NCI-H2029 treated with DMSO at 0.1 percent for 48 hours (cell line): ENCODE data around the gene EID1.
"Not testable (repeated sequence)": the region's sequence is repeated elsewhere in the genome, so short reads cannot be mapped to it uniquely, and the experiment has no call there.

ENCODE experiments used
- DNase-seq: peaks from one replicate; lab custom pipeline; 2025; lab: John Stamatoyannopoulos, UW

Gene EID1

GRCh38 chr15:48877630-48878595 lies at the start of gene EID1:
Gene EID1, plus strand, starts transcription at chr15:48878134. Its CDS starts 43 bp downstream, at chr15:48878177.
- peak; percentile 35 for DNase-seq

DNA sequence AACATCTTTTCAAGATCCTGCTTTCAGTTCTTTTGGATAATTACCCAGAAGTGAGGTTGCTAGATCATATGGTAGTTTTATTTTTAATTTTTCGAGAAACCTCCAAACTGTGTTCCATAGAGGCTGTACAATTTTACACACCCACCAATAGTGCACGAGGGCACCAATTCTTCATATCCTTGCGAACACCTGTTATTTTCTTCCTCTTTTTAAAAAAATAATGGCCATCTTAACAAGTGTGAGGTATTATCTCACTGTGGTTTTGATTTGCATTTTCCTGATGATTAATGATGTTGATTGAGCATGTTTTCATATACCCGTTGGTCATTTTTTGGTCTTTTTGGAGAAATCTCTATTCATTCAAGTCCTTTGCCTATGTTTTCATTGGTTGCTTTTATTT lies 49.5 kb upstream of the EID1 start:
- no peak for DNase-seq

DNA sequence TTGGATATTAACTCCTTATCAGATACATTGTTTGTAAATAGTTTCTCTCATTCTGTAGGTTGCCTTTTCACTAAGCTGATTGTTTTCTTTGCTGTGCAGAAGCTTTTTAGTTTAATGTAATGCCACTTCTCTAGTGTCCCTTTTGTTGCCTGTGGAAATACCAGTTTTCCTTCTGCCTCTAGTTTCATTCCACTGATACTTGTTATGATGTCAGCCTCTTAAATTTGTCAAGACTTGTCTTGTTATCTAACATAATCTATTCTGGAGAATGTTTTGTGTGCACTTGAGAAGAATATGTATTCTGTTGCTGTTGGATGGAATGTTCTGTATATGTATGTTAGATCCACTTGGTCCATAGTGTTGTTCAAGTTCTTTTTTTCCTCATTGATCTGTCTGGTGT lies 49.0 kb upstream of the EID1 start:
- DNase-seq, result no peak

DNA sequence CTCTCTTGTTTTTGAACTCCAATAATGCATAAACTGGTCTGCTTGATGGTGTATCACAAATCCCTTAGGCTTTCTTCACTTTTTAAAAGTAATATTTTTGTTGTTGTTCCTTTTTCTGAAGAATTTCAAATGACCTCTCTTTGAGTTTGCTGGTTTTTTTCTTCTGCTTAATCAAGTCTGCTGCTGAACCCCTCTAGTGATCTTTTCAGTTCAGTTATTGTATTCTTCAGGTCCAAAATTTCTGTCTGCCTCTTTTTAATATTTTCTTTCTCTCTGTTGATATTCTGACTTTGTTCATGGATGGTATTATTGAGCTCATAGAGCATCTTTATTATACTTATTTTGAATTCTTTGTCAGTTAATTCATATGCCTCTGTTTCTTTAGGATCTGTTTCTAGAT lies 45.3 kb upstream of the EID1 start:
- no peak for DNase-seq

- no peak for DNase-seq
Measured at GRCh38 chr15:48833526-48834239, 44.3 kb upstream of the EID1 start.

DNA sequence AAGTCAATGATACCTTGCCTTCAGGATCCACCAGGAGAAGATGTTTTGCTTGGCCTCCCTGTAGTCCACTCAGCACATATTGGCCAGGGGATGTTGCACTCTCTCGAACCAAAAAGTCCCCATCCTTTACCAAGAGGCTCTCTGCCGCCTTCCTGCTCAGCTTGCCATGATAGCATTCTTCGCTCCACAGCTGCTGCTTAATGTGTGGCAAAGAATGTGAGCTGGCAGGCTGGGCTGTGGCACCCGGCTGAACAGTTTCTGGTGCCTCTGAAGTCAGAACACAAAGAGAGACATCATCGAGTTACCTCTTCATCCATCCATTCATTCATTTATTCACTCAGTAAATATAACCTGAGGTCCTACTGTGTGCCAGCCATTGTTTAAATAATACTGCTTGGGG lies 43.2 kb upstream of the EID1 start:
- DNase-seq, result no peak

DNA sequence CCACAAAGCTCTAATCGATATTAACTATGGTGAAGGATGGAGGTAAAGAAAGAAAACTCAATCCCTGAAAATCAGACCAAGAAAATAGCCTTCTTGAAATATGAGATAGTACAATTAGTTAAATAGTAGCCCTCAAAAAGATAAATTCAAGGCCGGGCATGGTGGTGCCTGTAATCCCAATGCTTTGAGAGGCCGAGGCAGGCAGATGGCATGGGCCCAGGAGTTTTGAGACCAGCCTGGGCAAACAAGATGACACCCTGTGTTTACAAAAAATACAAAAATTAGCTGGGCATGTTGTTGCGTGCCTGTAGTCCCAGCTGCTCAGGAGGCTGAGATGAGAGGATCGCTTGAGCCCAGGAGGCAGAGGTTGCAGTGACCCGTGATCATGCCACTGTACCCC lies 35.4 kb upstream of the EID1 start:
- DNase-seq, result no peak

DNA sequence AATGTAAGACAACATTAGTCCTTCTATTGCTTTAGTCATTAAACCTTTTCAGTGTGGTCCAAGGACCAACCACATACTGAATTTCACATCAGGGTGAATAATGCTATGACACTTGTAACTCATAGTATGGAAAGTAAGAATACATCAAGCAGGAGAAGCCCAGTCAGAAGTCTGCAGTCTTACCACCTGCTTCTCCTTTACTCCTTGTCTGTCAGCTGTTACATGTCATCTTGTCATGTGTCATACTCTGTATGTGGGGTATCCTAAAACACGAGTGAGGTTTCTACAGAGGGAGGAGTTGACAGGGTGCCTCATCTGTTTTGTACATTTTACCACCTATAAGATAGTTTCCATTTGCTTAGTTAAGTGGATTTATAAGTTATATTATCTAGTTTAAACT lies 32.8 kb upstream of the EID1 start:
- DNase-seq, result no peak

DNA sequence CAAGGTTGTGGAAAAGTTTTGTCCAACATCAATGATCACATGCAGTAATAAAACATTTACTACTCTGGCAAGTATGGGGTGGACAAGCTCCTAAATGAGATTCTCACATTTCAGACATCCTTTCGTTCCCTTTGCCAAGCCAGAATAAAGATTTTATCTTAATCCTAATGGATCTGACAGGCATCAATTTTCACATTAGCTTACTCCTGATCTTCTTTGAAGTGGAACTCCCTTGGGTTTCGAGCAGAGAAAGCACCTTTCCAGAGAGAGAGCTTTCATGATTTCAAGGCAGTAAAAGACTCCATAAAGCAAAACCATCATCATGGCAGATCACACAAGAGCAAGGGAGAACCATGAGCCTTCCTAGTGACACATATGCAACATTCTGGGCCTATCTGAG lies 27.3 kb upstream of the EID1 start:
- DNase-seq, result no peak

GRCh38 chr15:48851956-48852355 lies 26.0 kb upstream of the EID1 start:
- no peak for DNase-seq

GRCh38 chr15:48854434-48854833 lies 23.5 kb upstream of the EID1 start:
- not testable (repeated sequence) for DNase-seq

GRCh38 chr15:48855501-48856440 lies 22.2 kb upstream of the EID1 start:
- no peak for DNase-seq

GRCh38 chr15:48856942-48857341 lies 21.0 kb upstream of the EID1 start:
- DNase-seq, result no peak

DNA sequence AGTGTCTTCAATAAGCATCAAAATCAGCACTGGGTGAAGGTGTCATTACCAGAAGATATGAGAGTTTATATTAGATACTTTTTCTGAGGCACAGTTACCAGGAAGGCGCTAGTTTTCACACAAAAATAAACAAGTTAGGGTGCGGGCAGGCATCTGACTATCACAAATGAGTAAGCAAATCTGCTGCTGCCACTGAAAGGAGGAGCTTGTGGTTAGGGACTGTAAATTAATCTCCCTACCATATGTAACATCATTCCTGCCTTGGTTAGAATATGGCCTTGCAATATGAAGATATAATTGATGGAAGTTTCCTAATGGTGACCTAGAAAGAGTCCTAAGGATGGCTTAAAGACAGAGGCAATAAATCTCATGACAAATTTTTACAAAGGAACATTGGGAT lies 19.5 kb upstream of the EID1 start:
- no peak for DNase-seq

DNA sequence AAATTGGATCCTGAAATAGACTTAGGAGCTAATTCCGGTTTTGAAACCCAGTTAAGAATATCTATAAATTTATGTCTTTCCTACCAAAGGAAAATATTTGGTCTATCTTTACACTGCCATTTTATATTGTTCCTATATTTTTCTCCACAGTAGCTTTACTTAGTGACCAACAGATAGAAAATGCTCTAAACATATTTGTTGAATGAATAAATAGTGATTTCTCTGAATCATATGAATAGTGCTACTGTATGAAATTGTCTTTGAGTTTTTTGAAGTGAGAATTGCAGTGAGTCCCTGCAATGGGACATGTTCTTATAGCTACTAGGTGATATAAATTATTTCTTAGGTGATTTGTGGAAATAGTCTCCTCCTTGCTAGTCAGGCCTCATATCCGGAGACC lies 18.5 kb upstream of the EID1 start:
- no peak for DNase-seq

DNA sequence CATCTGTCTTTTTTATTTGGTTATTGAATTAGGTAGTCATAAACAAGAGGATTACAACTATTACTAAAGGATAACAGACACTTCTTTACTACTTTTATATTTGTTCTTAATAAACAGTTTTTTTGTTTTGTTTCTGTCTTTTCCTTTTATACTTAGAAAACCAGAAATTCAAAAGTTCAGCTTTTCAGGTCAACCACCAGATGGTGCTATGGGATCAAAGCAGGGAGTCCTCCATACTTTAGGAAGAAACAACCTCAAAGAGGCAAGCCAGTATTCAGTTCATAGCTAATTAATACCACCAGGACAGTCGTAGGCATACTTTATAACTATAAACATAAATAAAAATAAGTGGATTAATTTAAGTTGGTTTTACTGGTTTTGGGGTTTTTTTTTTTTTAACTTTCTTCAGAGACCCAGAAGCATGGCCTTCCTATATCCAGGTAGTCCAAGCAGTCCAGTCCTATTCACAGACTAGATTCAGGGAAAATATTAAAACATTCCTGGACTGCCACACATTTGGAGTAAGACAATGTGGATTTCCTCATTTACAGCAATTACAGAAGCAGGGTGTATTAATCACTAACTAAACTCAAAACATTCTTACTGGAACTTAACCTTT lies 16.0 kb upstream of the EID1 start:
- peak; percentile 51 for DNase-seq

- DNase-seq, result no peak
Measured at GRCh38 chr15:48862705-48863104, 15.2 kb upstream of the EID1 start.

GRCh38 chr15:48865370-48866079 lies 12.4 kb upstream of the EID1 start:
- DNase-seq, result no peak

GRCh38 chr15:48866141-48866563 lies 11.8 kb upstream of the EID1 start:
- no peak for DNase-seq

DNA sequence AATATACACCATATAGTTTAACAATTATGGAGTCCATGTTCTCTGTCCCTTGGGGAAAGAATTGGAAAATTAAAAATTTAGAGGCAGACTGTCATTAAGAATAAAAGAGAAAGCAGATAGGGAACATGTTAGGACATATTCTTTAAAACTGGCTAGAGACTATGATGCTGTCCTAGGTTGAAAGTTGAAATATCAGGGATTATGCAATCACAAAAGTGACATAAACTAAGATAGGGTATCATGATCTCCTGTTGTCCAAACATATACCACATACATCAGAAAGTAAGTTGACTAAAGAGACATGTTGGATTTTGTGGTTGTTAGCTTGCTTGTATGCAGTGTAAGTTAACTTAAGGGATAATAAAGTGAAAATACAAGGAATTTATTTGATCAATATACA lies 9.9 kb upstream of the EID1 start:
- no peak for DNase-seq

DNA sequence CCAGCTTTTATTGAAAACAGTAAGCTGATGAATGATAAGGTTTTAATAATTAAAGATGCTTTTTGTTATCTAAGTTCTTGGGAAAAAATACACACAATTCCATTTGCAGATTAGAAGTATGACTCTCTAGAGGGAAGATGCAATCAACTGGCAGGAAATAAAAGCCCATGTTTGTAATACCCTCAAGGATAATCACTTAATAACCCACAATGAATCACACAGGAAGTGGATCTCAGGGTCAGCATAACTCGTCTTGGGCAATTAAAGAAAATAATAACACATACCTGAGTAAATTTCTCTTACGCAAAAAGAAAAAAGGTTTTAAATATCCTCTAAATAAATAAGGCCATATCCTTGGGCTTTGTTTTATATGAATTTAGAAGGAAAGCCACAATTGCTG lies 9.4 kb upstream of the EID1 start:
- DNase-seq, result no peak
